Colonic mucosa (tissue), 4 donors: ENCODE measurements around the gene LYPD6B. TPM values are rescaled to one million over a fixed set of nuclear protein-coding genes. Genes with fewer than 3 reads are reported as not detected.

Experiments used
- DNase-seq: peaks from one replicate; pipeline ENCODE4 v3.0.0-alpha.2; 2020
- H3K27ac ChIP-seq: fragments of 200-600 bp; one replicate; pipeline ENCODE4 v1.8.0; 2021
- H3K27me3 ChIP-seq: fragments of 200-600 bp; one replicate; pipeline ENCODE4 v1.8.0; 2021
- H3K36me3 ChIP-seq: fragments of 200-600 bp; one replicate; pipeline ENCODE4 v1.8.0; 2021
- H3K4me1 ChIP-seq: fragments of 200-600 bp; one replicate; pipeline ENCODE4 v1.8.0; 2021; ENCODE audit warnings: mild to moderate bottlenecking
- H3K4me3 ChIP-seq: fragments of 200-600 bp; one replicate; pipeline ENCODE4 v1.8.0; 2021
- H3K9ac ChIP-seq, 2 donors: one replicate each; pipeline ENCODE4 v1.7.0; 2013; ENCODE audit warnings: control low read depth in 2 of 2, low read depth in 2 of 2, low read length in 2 of 2
- H3K9me3 ChIP-seq: fragments of 200-600 bp; one replicate; pipeline ENCODE4 v1.8.0; 2021
- CTCF ChIP-seq: fragments of 200-600 bp; IDR thresholded peaks from one replicate; pipeline ENCODE4 v1.8.0; 2022; ENCODE audit warnings: antibody characterized with exemption, mild to moderate bottlenecking
- intact Hi-C: fragments of 100-400 bp; cut with DNase I; formaldehyde crosslinking; loops from one replicate; pipeline ENCODE4 v1.14.1; 2022
- total RNA-seq, 2 donors: library from RNA; stranded (reverse); fragmentation: NEBNext Ultra II Directional in 1 of 2; extraction: Animal tissue kit (Norgen Biotek cat#: 25700) in 1 of 2; gene quantifications; one replicate each; pipeline ENCODE4 v1.2.1, GENCODE V29; 2021
- donor health status: healthy.
- donor health status: DM: no; HTN: no; CAD: no.
- donor health status: DM: no; HTN: no; CAD: no.

Gene LYPD6B
- total RNA-seq, 2 donors from 2014 or later, result 2.6 to 3.4 TPM

- H3K4me3 ChIP-seq, result no peak overlapping the region
- TF ChIP-seq CTCF, result no peak
- H3K9ac ChIP-seq, result no peak overlapping the region
- no peaks in the 10 kb centered on the region for H3K27me3 ChIP-seq
- intact Hi-C loops, result no loop called here
- no peak for DNase-seq
- H3K27ac ChIP-seq, result no peak overlapping the region
- H3K9me3 ChIP-seq, result no peaks in the 10 kb centered on the region
- no peaks in the 10 kb centered on the region for H3K4me1 ChIP-seq
- no peaks in the 10 kb centered on the region for H3K36me3 ChIP-seq
These were observed 38.2 kb upstream of the LYPD6B start for GRCh38 chr2:149000158-149000938.

- H3K9ac ChIP-seq, result no peak overlapping the region
- H3K36me3 ChIP-seq, result no peaks in the 10 kb centered on the region
- no peaks in the 10 kb centered on the region for H3K27me3 ChIP-seq
- H3K9me3 ChIP-seq, result no peaks in the 10 kb centered on the region
- no peak overlapping the region for H3K4me3 ChIP-seq
- TF ChIP-seq CTCF, result no peak
- intact Hi-C loops, result no loop called here
- no peak overlapping the region for H3K27ac ChIP-seq
- no peak for DNase-seq
- H3K4me1 ChIP-seq, result no peaks in the 10 kb centered on the region
These were observed 37.0 kb upstream of the LYPD6B start for GRCh38 chr2:149001496-149001895.

- no peak overlapping the region for H3K9ac ChIP-seq
- no peaks in the 10 kb centered on the region for H3K36me3 ChIP-seq
- intact Hi-C loops, result no loop called here
- no peak overlapping the region for H3K4me3 ChIP-seq
- no peaks in the 10 kb centered on the region for H3K9me3 ChIP-seq
- no peak for TF ChIP-seq CTCF
- no peaks in the 10 kb centered on the region for H3K27me3 ChIP-seq
- no peaks in the 10 kb centered on the region for H3K4me1 ChIP-seq
- no peak for DNase-seq
- no peak overlapping the region for H3K27ac ChIP-seq
These were observed 36.1 kb upstream of the LYPD6B start for GRCh38 chr2:149002378-149002890.

GRCh38 chr2:149002891-149003740, 35.4 kb upstream of the LYPD6B start:
- intact Hi-C loops, result no loop called here
- Histone ChIP-seq H3K9me3 (no peaks in the 10 kb centered on the region), H3K9ac (no peak overlapping the region), H3K4me3 (no peak overlapping the region), H3K27me3 (no peaks in the 10 kb centered on the region), H3K36me3 (no peaks in the 10 kb centered on the region), H3K27ac (no peak overlapping the region), H3K4me1 (no peaks in the 10 kb centered on the region)
- no peak for DNase-seq
- no peak for TF ChIP-seq CTCF

- DNase-seq, result no peak
- intact Hi-C loops, result no loop called here
- Histone ChIP-seq H3K4me1 (no peaks in the 10 kb centered on the region), H3K9ac (no peak overlapping the region), H3K4me3 (no peak overlapping the region), H3K27me3 (no peaks in the 10 kb centered on the region), H3K27ac (no peak overlapping the region), H3K36me3 (no peaks in the 10 kb centered on the region), H3K9me3 (no peaks in the 10 kb centered on the region)
- no peak for TF ChIP-seq CTCF
These were observed 33.7 kb upstream of the LYPD6B start for GRCh38 chr2:149004836-149005235.
